NCI-H128 (cell line): ENCODE measurements around the gene RAB39B.

Experiments
- DNase-seq: peaks from one replicate; lab custom pipeline; 2025; ENCODE audit not compliant: unreplicated experiment; lab: John Stamatoyannopoulos, UW

RAB39B gene

DNA sequence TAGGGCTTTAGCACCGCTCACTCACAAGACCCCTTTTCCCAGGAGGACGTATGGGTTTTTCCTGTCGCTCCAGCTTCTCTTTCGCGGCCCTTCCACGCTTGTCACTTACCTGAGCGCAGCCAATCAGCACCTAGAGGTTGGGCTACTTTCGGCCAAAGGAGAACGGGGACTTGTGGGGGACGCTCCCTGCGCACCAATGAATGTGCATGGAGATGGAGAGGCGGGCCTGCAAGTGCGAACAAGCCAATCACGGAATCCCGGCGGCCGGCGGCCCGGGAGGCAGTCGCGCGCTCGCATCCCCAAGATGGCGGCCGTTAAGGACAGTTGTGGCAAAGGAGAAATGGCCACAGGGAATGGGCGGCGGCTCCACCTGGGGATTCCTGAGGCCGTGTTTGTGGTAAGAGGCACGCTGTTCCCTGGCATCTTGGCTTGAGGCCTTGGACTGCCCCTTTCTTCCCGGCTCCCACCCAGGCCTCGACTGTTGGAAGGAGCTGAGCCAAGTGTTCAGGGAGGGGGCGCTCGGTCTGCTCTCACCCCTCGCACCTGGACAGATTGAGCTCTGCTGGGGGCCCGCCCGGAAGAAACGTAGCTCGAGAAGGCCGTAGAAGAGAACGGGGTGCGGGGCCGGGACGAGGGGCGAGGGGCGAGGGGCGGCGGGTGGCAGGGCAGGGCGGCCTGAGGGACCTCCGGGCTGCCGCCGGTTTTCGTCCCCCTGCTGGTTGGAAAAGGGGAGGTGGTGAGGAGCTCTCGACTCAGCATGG lies 47.9 kb downstream of the RAB39B start, which contains the start of gene VBP1:
TSS of gene VBP1 (plus strand) at position 282 of the 761 bp plus-strand sequence. CDS start at position 305, 23 bp downstream.
- DNase-seq = peak; percentile 86

DNA sequence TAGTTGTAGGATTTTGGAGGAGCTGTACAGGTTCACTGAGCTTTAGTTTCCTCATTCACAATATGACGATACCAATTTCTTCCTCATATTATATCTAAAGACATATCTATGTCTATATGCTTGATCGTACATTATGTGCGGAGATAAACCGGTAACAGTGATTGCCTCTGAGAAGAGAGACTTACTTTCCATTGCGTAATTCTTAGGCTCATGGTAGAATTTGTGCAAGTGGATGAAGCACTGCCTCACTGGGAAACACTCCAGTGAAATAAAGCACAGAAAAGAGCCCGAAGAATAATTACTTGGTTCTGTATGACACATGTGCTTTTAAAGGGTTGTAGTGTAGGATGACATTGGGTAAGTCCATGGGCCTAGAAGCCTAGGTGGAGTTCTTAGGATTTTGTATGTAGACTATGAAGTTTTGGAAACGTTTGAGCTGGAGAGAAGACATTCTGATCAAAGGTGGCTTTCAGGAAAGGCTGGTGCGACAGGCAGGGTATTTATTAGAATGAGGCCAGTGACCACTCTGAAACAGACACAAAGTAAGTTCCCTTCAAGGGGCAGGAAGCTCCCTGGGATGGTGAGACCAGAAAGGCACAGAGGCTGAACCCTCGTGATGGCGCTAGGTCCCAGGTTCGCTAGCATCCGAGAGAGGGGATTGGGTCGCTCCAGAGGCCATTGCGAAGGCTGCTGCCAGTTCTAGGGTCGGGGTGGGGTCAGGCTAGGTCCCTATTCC lies 48.7 kb downstream of the RAB39B start:
- no peak for DNase-seq

DNA sequence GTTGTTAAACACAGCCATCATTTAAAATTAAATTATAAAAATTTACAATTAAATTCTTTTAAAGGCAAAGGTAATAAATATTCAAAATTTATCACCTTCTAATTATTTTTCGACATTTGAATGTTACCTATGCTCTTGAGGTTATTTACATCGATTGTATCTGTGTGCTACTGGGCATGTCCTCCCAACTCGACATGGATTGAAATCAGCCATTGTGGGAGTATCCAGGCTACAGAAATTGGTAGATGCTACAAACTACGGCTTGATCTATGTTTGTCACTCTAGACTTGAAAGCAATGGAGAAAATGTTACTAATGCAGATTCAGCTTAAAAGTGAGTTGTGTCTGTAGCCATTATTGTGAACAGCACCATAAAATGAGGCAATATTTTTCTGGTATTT lies 50.6 kb downstream of the RAB39B start:
- no peak for DNase-seq

DNA sequence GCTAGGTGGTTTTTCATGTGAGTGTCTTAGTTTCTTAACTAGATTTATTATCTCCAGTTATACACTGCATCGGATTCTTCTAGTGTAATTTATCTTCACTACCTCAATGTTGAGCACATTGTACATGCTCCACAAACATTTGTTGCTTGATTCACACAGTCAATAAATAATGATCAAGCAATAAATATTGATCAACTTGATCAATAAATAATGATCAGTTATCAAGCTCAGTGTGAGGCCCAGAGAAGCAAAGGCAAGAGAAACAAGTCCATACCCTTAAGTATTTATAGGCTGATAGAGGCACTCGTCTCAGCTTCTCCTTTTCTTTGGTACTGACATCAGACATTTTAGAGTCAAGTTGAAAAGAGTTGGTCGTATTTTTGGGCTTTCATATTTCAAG lies 53.1 kb downstream of the RAB39B start:
- no peak for DNase-seq
